HT1080 (cell line): ENCODE data around the gene WDR90. TPM values are rescaled to one million over a fixed set of nuclear protein-coding genes. Genes with fewer than 3 reads are reported as not detected.
A peak's percentile ranks its signal among the peaks of the same experiment; 100 is the strongest.

Experiments used
- DNase-seq: peaks from one replicate; pipeline ENCODE4 v3.0.0-alpha.2; 2015; ENCODE audit warnings: low read depth
- total RNA-seq: library from RNA; depleted of rRNA; stranded (reverse); fragments of >200 nt; shearing (Covaris generic); gene quantifications from 2 replicates; pipeline ENCODE4 v1.2.3, GENCODE V29; 2014

Gene WDR90
- total RNA-seq, 1 experiment from 2014 or later = 27.0 TPM

- DNase-seq = no peak
Measured at GRCh38 chr16:637081-638018, 11.8 kb upstream of the WDR90 start.

DNA sequence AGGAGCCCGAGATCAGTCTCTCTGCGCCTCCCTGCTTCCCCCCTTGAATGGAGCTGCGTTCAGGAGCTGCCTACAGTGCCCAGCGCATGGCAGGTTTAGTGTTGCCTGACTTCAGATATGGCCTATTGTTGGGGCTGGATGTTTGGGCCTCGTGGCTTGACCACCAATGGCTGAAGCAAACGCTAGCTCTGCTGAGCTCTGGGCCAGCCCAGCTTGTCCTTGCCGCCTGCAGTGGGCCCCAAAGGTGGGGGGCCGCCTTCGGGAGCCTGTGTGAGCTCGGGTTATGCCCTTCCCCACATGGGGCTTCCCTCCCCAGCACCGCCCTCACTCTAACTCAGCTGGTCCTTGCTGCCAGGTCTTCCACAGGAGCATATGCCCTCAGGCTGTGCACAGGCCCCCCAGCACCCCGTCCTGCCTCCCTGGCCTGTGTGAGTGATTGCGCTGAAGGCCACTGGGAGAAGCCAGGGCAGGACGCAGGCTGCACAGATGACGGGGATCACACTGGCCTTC lies 11.1 kb upstream of the WDR90 start:
- no peak for DNase-seq

DNA sequence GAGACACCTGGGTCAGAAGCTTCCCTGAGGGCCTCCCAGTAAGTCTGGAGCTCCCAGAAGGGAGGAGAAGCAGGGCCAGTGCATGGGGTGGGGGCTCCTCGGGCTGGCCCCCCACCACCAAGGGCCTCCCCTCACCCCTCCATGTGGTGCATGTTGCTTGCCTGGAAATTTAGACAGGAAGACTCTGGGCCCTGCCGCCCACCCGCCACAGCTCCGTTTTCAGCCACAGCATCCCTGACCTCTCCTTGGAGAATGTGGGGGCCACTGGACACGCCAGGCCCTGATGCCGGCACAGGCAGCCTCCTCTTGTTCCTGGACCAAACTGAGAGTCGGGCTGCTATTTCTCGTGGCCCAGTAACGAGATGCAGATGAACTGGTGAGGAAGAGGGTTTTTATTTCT lies 10.3 kb upstream of the WDR90 start:
- no peak for DNase-seq

- DNase-seq = no peak
Measured at GRCh38 chr16:640614-641013, 8.6 kb upstream of the WDR90 start.

- DNase-seq = peak; percentile 81
Measured at GRCh38 chr16:641326-642188, 7.6 kb upstream of the WDR90 start, which contains the start of gene MCRIP2. TSS of gene MCRIP2 (plus strand) at chr16:641828. CDS start at chr16:641992, 164 bp downstream.

DNA sequence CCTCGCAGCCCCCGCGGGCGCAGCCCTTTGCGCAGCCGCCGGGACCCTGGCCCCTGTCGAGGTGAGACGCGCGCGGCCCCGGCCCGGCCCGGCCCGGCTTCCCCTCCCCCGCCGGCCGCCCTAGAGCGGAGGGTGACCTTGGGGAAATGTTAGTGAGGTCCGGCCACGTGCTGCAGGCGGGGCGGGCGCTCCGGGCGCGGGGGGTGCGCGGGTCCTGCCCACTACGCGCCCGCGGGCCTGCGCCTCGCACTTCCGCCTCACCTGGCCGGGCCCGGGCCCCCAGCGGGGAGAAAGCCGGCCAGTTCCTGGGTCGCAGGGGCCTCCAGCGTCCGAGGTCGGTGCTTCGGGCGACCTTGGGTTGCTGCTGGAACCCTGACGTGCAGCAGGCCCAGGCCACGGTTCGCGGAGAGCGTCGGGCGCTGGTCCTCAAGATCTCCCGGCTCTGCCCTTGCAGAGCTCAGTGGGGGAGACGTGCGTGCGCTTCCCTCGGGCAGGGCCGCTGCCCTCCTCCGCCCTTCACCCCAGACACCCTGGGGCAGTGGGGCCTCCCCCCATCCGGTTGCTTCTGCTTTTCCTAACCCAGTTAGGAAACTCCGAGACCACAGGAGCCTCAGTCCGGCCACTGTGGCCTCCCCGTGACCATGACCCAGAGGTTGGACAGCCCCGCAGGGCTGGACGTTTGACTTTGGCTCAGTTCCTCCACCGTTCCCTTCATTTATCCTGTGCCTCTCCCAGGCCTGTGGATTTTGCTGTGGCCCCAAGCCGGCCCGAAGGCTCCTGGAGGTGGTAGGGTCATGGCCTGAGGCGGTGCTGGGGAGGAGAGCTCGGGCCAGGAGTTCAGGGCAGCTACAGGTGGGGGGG lies 6.7 kb upstream of the WDR90 start:
- no peak for DNase-seq

DNA sequence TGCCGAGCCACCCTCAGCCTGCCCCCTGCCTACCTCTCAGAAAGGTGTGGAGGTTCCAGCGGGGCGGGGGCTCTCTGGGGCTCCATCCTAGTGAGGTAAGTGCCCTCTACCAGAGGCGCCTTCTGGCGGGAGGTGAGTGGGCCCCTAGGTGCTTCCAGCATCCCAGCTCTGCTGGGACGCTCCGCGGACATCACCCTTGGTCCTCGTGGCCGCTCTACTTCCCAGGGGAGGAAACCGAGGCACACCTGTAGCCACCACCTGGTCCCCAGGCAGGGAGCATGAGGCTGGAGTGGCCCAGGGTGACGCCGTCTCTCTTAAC lies 6.2 kb upstream of the WDR90 start:
- no peak for DNase-seq

DNA sequence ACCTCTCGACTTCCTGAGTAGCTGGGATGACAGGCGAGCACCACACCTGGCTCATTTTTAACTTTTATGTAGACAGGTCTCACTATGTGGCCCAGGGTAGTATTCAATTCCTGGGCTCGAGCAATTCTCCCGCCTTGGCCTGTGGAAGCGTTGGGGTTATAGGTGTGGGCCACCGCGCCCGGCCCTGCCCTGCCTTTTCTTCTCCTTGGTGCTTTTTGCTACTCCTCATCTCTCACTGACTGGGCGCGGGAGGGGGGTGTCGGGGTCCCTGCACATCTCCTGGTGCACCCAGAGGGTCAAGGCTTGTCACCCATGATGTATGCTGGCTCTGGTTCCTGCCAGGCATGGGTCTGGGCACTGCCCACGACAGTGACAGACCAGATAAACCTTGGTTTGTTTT lies 4.6 kb upstream of the WDR90 start:
- DNase-seq = no peak

DNA sequence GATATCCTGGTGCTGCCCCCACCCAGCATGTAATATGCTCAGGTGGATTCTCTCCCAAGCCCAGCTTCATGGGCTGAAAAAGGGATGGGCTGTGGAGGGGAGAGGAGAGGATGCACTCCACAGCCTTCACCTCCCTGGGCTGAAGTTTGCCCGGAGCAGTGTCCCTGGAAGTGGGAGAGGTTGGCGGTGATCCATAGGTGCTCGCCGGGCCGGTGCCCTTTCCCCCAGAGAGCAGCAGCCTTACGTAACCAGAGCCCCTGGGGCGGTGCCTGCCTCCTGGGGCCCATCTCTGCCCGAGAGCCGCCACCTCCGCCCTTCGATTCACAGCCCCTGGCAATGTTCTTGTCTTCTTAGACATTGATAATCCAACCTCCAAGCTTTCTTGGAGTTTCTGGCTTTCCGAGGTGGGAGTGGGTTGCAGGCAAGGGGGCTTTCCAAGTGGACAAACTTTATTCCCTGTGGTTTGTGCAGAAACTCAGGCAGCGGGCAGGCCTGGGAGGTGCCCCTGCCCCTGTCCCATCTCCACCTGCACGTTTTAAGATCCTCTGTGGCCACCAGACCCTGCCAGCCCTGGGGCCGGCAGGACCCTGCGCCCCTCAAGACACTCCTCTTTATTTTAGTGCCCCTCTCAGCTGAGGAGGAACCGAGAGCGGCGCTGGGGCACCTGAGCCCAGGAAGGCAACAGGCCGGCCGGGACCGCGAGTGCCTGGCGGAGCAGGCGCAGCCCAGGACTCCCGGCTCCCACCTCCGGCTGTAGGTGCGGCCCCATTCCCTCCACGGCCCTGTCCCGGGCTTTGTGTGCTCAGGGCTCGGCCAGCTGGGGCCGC lies 3.1 kb upstream of the WDR90 start:
- DNase-seq = no peak

- DNase-seq = no peak
Measured at GRCh38 chr16:646679-647172, 2.4 kb upstream of the WDR90 start.

DNA sequence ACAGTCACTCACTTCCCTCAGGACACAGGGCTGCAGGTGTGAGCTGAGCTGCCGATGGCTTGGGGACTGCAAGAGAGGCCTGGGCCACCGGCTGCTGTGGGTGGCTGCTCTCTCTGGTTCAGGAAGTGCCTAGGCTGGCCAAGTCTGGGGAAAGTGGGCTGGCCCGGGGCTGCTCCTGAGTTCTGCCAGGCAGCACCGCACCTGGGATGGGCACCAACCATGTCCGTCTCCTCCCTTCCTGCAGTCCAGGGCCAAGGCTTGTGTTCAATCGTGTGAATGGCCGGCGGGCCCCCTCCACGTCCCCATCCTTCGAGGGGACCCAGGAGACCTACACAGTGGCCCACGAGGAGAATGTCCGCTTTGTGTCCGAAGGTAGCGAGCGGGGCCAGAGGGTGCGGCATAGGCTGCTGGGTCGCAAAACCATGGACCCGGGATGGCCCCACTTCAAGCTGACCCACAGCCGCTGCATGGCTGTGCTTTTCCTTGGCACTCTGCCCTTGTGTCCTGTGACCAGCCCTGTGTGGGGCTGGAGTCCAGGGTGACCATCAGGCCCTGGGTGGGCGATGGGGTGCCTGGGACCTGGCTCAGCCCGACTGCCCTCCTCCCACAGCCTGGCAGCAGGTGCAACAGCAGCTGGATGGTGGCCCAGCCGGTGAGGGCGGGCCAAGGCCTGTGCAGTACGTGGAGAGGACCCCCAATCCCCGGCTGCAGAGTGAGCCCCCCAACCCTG lies 1.8 kb upstream of the WDR90 start:
- no peak for DNase-seq

- DNase-seq = peak; percentile 54
Measured at GRCh38 chr16:648071-648780, 939 bp upstream of the WDR90 start.

DNA sequence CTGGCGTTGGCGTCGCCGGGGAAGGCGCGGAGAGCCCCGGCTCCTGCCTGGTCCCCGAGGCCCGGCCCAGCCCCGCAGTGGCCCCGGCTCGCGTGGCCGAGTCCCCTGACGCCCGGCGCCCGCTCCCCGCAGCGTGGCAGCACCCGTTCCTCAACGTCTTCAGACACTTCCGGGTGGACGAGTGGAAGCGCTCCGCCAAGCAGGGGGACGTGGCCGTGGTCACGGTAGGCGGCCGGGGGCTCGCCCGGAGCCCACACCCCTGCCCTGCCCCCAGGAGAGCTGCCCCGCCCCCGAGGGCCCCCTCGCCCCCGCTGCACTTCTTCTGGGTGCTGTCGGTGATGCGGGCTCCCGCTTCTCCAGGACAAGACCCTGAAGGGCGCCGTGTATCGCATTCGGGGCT lies 466 bp downstream of the WDR90 start:
- DNase-seq = no peak

- DNase-seq = no peak
Measured at GRCh38 chr16:651844-652243, 2.7 kb downstream of the WDR90 start.

GRCh38 chr16:652454-653305 lies 3.5 kb downstream of the WDR90 start:
- no peak for DNase-seq

GRCh38 chr16:654034-654433 lies 4.9 kb downstream of the WDR90 start:
- no peak for DNase-seq

GRCh38 chr16:657487-657886 lies 8.3 kb downstream of the WDR90 start:
- DNase-seq = no peak
